HepG2 (cell line): ENCODE results near the gene ZBP1. TPM values are rescaled to one million over a fixed set of nuclear protein-coding genes. Genes with fewer than 3 reads are reported as not detected.

Experiments used
- BCL6 ChIP-seq: IDR thresholded peaks from 2 replicates; pipeline ENCODE4 v1.6.1; 2016; ENCODE audit warnings: missing genetic modification reagents, missing compliant biosample characterization
- GATAD2A ChIP-seq: IDR thresholded peaks from 2 replicates; pipeline ENCODE4 v1.6.1; 2016
- GTF3A ChIP-seq: sonication (generic); formaldehyde crosslinking; conservative IDR thresholded peaks from 2 replicates; pipeline ENCODE4 v1.4.0; 2020; ENCODE audit warnings: mild to moderate bottlenecking, missing genetic modification reagents
- HMGA1 ChIP-seq: sonication (generic); formaldehyde crosslinking; conservative IDR thresholded peaks from 2 replicates; pipeline ENCODE4 v1.4.0; 2020; ENCODE audit warnings: missing genetic modification reagents
- HNRNPUL1 ChIP-seq: fragments of 200-400 bp; formaldehyde crosslinking; IDR thresholded peaks from 2 replicates; pipeline ENCODE4 v1.6.1; 2017; ENCODE audit warnings: low read depth, mild to moderate bottlenecking, low read length, moderate library complexity
- MAFF ChIP-seq: IDR thresholded peaks from 2 replicates; pipeline ENCODE4 v1.6.1; 2011; ENCODE audit warnings: low read depth, low read length, improper control_type of control experiment
- NFATC3 ChIP-seq: sonication (generic); formaldehyde crosslinking; IDR thresholded peaks from 2 replicates; pipeline ENCODE4 v1.5.1; 2020; ENCODE audit warnings: mild to moderate bottlenecking, missing genetic modification reagents
- NFKB2 ChIP-seq: sonication (generic); formaldehyde crosslinking; IDR thresholded peaks from 2 replicates; pipeline ENCODE4 v1.4.0; 2020; ENCODE audit warnings: missing genetic modification reagents, borderline replicate concordance
- NR2F1 ChIP-seq, 2 experiments: fragments of 450-650 bp in 1 of 2; formaldehyde crosslinking in 1 of 2; IDR thresholded peaks; 2 replicates each; pipeline versions ENCODE4 v1.5.0 to v1.6.1; 2016 to 2020; ENCODE audit warnings: mild to moderate bottlenecking in 1 of 2, missing compliant biosample characterization in 1 of 2, missing genetic modification reagents in 1 of 2, moderate library complexity in 1 of 2
- RXRA ChIP-seq: sonication (generic); formaldehyde crosslinking; IDR thresholded peaks from 2 replicates; pipeline ENCODE4 v1.5.1; 2020; ENCODE audit warnings: missing genetic modification reagents
- SRY ChIP-seq: sonication (generic); formaldehyde crosslinking; IDR thresholded peaks from 2 replicates; pipeline ENCODE4 v1.8.0; 2022; ENCODE audit warnings: mild to moderate bottlenecking, missing genetic modification reagents
- TCF7 ChIP-seq: sonication (generic); IDR thresholded peaks from 2 replicates; pipeline ENCODE4 v1.6.1; 2016; ENCODE audit warnings: antibody characterized with exemption, low read depth
- THAP7 ChIP-seq: sonication (generic); formaldehyde crosslinking; IDR thresholded peaks from 2 replicates; pipeline ENCODE4 v1.8.1; 2023; ENCODE audit warnings: mild to moderate bottlenecking, missing genetic modification reagents
- ZBED4 ChIP-seq: sonication (generic); formaldehyde crosslinking; IDR thresholded peaks from 2 replicates; pipeline ENCODE4 v1.4.0; 2020; ENCODE audit warnings: missing genetic modification reagents, borderline replicate concordance
- ZFP1 ChIP-seq: IDR thresholded peaks from 2 replicates; pipeline ENCODE4 v1.6.1; 2016
- ZNF264 ChIP-seq: sonication (generic); formaldehyde crosslinking; IDR thresholded peaks from 2 replicates; pipeline ENCODE4 v1.4.0; 2020; ENCODE audit warnings: missing genetic modification reagents
- ZNF598 ChIP-seq: sonication (generic); formaldehyde crosslinking; IDR thresholded peaks from 2 replicates; pipeline ENCODE4 v1.5.1; 2020; ENCODE audit warnings: mild to moderate bottlenecking, missing genetic modification reagents, borderline replicate concordance
- ZNF672 ChIP-seq: sonication (generic); formaldehyde crosslinking; IDR thresholded peaks from 2 replicates; pipeline ENCODE4 v1.8.1; 2022; ENCODE audit warnings: missing genetic modification reagents
- ZNF850 ChIP-seq: sonication (generic); formaldehyde crosslinking; conservative IDR thresholded peaks from 2 replicates; pipeline ENCODE4 v1.9.0; 2021; ENCODE audit warnings: mild to moderate bottlenecking, missing genetic modification reagents
- polyA plus RNA-seq, 8 experiments: library from polyadenylated mRNA; depleted of rRNA in 3 of 8; stranded (reverse) in 7 of 8; unstranded in 1 of 8; fragments of >200 nt; fragmentation: Illumina TruSeq in 4 of 8; extraction: Trizol in 4 of 8; gene quantifications; 2 replicates each; pipeline versions ENCODE4 v1.2.1 to v1.2.3, GENCODE V29; 2011 to 2016; ENCODE audit warnings: low read depth in 4 of 8, missing spikeins in 1 of 8, mixed read lengths in 1 of 8; ENCODE audit not compliant: insufficient read depth in 1 of 8
- total RNA-seq, 5 experiments: library from RNA; depleted of rRNA; stranded (reverse); fragments of >200 nt; fragmentation: Illumina TruSeq; extraction: Trizol; gene quantifications; 2 replicates each; pipeline ENCODE4 v1.2.3, GENCODE V29; 2016; ENCODE audit warnings: low read depth in 1 of 5
- TF ChIP-seq, protein P1 (sequence below): sonication (generic); formaldehyde crosslinking; conservative IDR thresholded peaks from 2 replicates; pipeline ENCODE4 v1.8.1; 2023; ENCODE audit warnings: missing genetic modification reagents
- TF ChIP-seq, protein P2 (sequence below): sonication (generic); formaldehyde crosslinking; conservative IDR thresholded peaks from 2 replicates; pipeline ENCODE4 v1.5.0; 2020; ENCODE audit warnings: missing genetic modification reagents
- TF ChIP-seq, protein P3 (sequence below): sonication (generic); formaldehyde crosslinking; IDR thresholded peaks from 2 replicates; pipeline ENCODE4 v1.5.1; 2020; ENCODE audit warnings: mild to moderate bottlenecking, missing genetic modification reagents, moderate library complexity

The ZBP1 gene
- total and polyA plus RNA-seq, 2 of the 13 experiments (the other 11 are each of a cell fraction or from before 2014, with no cell fraction given), result not detected

GRCh38 chr20:57577679-57578475 lies 42.3 kb downstream of the ZBP1 start (continued):
- TF ChIP-seq, protein P1, sequence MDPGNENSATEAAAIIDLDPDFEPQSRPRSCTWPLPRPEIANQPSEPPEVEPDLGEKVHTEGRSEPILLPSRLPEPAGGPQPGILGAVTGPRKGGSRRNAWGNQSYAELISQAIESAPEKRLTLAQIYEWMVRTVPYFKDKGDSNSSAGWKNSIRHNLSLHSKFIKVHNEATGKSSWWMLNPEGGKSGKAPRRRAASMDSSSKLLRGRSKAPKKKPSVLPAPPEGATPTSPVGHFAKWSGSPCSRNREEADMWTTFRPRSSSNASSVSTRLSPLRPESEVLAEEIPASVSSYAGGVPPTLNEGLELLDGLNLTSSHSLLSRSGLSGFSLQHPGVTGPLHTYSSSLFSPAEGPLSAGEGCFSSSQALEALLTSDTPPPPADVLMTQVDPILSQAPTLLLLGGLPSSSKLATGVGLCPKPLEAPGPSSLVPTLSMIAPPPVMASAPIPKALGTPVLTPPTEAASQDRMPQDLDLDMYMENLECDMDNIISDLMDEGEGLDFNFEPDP (CRISPR knock-in tag), result no peak
- TF ChIP-seq HMGA1 (CRISPR knock-in tag) (no peak), ZFP1 (CRISPR knock-in tag) (no peak), NFATC3 (CRISPR knock-in tag) (no peak), GTF3A (no peak), SRY (no peak), THAP7 (no peak), MAFF (no peak), BCL6 (CRISPR knock-in tag) (peak; percentile 76), TCF7 (peak; percentile 32; the same call in 1 of the 2 replicates), ZBED4 (CRISPR knock-in tag) (peak; percentile 92; the same call in 1 of the 2 replicates), NR2F1 (CRISPR knock-in tag; IDR thresholded peaks at IDR 0.05) (peak in 1 of 2 experiments; percentile 77; a peak in 3 of 4 replicates), GATAD2A (CRISPR knock-in tag) (peak; percentile 58), ZNF850 (CRISPR knock-in tag) (0 out of 2 replicates have a peak, but pooled peaks have one; percentile 41), HNRNPUL1 (no peak), ZNF598 (CRISPR knock-in tag) (no peak), RXRA (CRISPR knock-in tag) (peak; percentile 78), ZNF264 (CRISPR knock-in tag) (no peak), NFKB2 (CRISPR knock-in tag) (0 out of 2 replicates have a peak, but pooled peaks have one; percentile 4), ZNF672 (CRISPR knock-in tag) (no peak)
- TF ChIP-seq, protein P2, sequence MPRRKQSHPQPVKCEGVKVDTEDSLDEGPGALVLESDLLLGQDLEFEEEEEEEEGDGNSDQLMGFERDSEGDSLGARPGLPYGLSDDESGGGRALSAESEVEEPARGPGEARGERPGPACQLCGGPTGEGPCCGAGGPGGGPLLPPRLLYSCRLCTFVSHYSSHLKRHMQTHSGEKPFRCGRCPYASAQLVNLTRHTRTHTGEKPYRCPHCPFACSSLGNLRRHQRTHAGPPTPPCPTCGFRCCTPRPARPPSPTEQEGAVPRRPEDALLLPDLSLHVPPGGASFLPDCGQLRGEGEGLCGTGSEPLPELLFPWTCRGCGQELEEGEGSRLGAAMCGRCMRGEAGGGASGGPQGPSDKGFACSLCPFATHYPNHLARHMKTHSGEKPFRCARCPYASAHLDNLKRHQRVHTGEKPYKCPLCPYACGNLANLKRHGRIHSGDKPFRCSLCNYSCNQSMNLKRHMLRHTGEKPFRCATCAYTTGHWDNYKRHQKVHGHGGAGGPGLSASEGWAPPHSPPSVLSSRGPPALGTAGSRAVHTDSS (CRISPR knock-in tag), result no peak
- TF ChIP-seq, protein P3, sequence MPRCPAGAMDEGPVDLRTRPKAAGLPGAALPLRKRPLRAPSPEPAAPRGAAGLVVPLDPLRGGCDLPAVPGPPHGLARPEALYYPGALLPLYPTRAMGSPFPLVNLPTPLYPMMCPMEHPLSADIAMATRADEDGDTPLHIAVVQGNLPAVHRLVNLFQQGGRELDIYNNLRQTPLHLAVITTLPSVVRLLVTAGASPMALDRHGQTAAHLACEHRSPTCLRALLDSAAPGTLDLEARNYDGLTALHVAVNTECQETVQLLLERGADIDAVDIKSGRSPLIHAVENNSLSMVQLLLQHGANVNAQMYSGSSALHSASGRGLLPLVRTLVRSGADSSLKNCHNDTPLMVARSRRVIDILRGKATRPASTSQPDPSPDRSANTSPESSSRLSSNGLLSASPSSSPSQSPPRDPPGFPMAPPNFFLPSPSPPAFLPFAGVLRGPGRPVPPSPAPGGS, result peak; percentile 30; the same call in 1 of the 2 replicates
